Measurements from ENCODE around the gene TRIM46. TPM values are rescaled to one million over a fixed set of nuclear protein-coding genes. Genes with fewer than 3 reads are reported as not detected.

Gene TRIM46
- total and polyA plus RNA-seq, 3 experiments from 2014 or later, result 0.99 to 7.3 (median 6.4) TPM

- Histone ChIP-seq H3K27ac (ENCODE audit: low read depth, low read length) (peak overlapping the region; percentile 93), H3K4me3 (ENCODE audit: low read length) (peak overlapping the region; percentile 99), H3K27me3 (ENCODE audit: insufficient read depth, low read length, poor library complexity, severe bottlenecking) (no peaks in the 10 kb centered on the region), H3K4me1 (ENCODE audit: insufficient read depth, low read length) (peaks cover 23% of the 10 kb centered on the region), H3K36me3 (ENCODE audit: insufficient read depth, low read length) (no peaks in the 10 kb centered on the region), H3K9me3 (ENCODE audit: low read length) (no peaks in the 10 kb centered on the region)
- H3K4me3 Mint-ChIP-seq, result peak overlapping the region; percentile 94 to 100 (median 97)
- peak in 1 of 5 donors; percentile 25 for DNase-seq
- peaks cover 5 to 7% of the 10 kb centered on the region in 2 donors for H3K27me3 Mint-ChIP-seq
- H3K36me3 Mint-ChIP-seq, result peaks cover 0 to 17% (median 1%) of the 10 kb centered on the region in 3 donors
- peaks cover 36 to 47% (median 46%) of the 10 kb centered on the region in 3 donors for H3K4me1 Mint-ChIP-seq
- H3K9me3 Mint-ChIP-seq, result no peaks in the 10 kb centered on the region
- H3K27ac Mint-ChIP-seq, result peak overlapping the region; percentile 94 to 100 (median 99)
- ChIA-PET POLR2A (interaction anchor here (1.4 kb wide), 1 partner anchor 50 kb away, joined by 3 read pairs; no protein-coding TSS in a partner anchor), CTCF (interaction anchor here (0.6 to 1.7 kb wide), 10 partner anchors 10 to 84 kb away, joined by 3 to 11 read pairs (median 4); partner anchors contain the start of genes ADAM15 and KRTCAP2)
Observed at GRCh38 chr1:155134880-155135414, 38.7 kb upstream of the TRIM46 start.

GRCh38 chr1:155135415-155136028 lies 38.1 kb upstream of the TRIM46 start, which contains the start of gene SLC50A1:
TSS of gene SLC50A1 (plus strand) at chr1:155135852. CDS start at chr1:155135912, 60 bp downstream.
- no peaks in the 10 kb centered on the region for H3K27me3 ChIP-seq (ENCODE audit: insufficient read depth, low read length, poor library complexity, severe bottlenecking)
- POLR2A ChIA-PET, result interaction anchor here (0.6 kb wide), 1 partner anchor 158 kb away, joined by 3 read pairs; no protein-coding TSS in a partner anchor
- Mint-ChIP-seq H3K4me3 (peak within 1 kb of the TSS; percentile 94 to 100 (median 97)), H3K36me3 (peaks cover 0 to 21% (median 1%) of the 10 kb centered on the region in 3 donors), H3K27ac (peak within 1 kb of the TSS; percentile 94 to 100 (median 99)), H3K4me1 (peaks cover 39 to 52% (median 52%) of the 10 kb centered on the region in 3 donors), H3K9me3 (no peaks in the 10 kb centered on the region), H3K27me3 (peaks cover 5 to 6% of the 10 kb centered on the region in 2 donors)
- CTCF ChIA-PET, result interaction anchor here (0.6 to 1.7 kb wide), 11 partner anchors 9 to 551 kb away, joined by 3 to 11 read pairs (median 3); partner anchors contain the start of gene KRTCAP2
- no peaks in the 10 kb centered on the region for H3K36me3 ChIP-seq (ENCODE audit: insufficient read depth, low read length)
- H3K9me3 ChIP-seq (ENCODE audit: low read length), result no peaks in the 10 kb centered on the region
- H3K27ac ChIP-seq (ENCODE audit: low read depth, low read length), result peak within 1 kb of the TSS; percentile 93
- peak; percentile 90 to 93 (median 91) for DNase-seq
- H3K4me1 ChIP-seq (ENCODE audit: insufficient read depth, low read length), result peaks cover 23% of the 10 kb centered on the region
- peak within 1 kb of the TSS; percentile 99 for H3K4me3 ChIP-seq (ENCODE audit: low read length)

DNA sequence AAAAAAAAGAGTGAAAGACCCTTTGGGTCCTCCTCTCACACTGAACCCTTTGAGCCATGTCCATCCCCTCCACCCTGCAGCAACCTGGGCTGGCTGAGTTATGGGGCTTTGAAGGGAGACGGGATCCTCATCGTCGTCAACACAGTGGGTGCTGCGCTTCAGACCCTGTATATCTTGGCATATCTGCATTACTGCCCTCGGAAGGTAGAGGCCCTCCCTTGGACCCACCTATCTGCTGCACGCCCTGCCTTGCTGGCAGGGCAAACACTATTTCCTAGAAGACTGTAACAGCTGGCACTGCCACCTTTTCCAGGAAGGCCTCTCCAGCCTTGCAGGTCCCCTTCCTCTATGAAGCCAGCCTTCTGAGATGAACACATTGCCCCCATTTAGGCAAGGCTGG lies 36.9 kb upstream of the TRIM46 start:
- Histone ChIP-seq H3K27ac (ENCODE audit: low read depth, low read length) (peak overlapping the region; percentile 93), H3K4me1 (ENCODE audit: insufficient read depth, low read length) (peaks cover 25% of the 10 kb centered on the region), H3K4me3 (ENCODE audit: low read length) (peak overlapping the region; percentile 44), H3K27me3 (ENCODE audit: insufficient read depth, low read length, poor library complexity, severe bottlenecking) (no peaks in the 10 kb centered on the region), H3K36me3 (ENCODE audit: insufficient read depth, low read length) (no peaks in the 10 kb centered on the region), H3K9me3 (ENCODE audit: low read length) (no peaks in the 10 kb centered on the region)
- CTCF ChIA-PET, result interaction anchor here (0.6 to 1.8 kb wide), 5 partner anchors 36 to 57 kb away, joined by 3 to 6 read pairs (median 3); partner anchors contain the start of gene KRTCAP2
- POLR2A ChIA-PET, result interaction anchor here (0.9 kb wide), 1 partner anchor 36 kb away, joined by 5 read pairs; the partner anchor contains the start of gene KRTCAP2
- Mint-ChIP-seq H3K36me3 (peaks cover 0 to 21% (median 1%) of the 10 kb centered on the region in 3 donors), H3K9me3 (no peaks in the 10 kb centered on the region), H3K4me1 (peaks cover 41 to 54% (median 54%) of the 10 kb centered on the region in 3 donors), H3K4me3 (peak overlapping the region; percentile 94 to 100 (median 97)), H3K27ac (peak overlapping the region; percentile 94 to 100 (median 99)), H3K27me3 (peaks cover 0 to 3% of the 10 kb centered on the region in 2 donors)
- DNase-seq, result peak in 1 of 5 donors; percentile 37

DNA sequence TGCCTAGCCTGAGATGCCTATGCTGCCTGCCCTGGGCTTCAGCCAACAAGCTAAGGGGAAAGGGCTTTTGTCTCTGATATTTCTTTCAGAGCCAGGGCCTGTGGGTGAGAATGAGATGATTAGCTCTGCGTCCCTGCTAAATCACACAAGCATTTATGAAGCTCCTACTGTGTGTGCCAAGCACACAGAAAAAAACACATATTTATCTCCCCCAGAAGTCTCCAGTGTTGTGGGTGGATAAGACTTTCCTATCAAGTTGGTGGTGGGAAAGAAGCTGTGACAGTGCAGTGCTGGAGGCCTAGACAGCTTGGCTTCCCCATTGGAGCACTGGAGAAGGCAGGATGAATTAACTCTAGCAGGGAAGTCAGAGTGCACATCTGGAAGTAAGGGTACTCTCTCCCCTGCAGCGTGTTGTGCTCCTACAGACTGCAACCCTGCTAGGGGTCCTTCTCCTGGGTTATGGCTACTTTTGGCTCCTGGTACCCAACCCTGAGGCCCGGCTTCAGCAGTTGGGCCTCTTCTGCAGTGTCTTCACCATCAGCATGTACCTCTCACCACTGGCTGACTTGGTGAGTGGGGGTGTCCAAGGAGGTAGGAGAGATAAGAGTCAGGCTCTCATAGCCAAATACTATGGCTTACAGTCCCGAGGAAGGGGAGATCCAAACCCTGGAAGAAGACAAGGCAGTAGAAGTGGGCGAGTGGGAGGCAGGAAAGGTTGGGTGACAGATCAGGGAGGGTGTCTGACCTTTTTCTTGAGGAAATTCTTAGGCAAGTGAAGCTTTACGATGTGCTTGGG lies 36.3 kb upstream of the TRIM46 start:
- peak overlapping the region; percentile 44 for H3K4me3 ChIP-seq (ENCODE audit: low read length)
- ChIA-PET CTCF (interaction anchor here (1.4 to 1.8 kb wide), 2 partner anchors 36 to 47 kb away, joined by 4 to 6 read pairs; partner anchors contain the start of gene KRTCAP2), POLR2A (no interaction called here)
- Mint-ChIP-seq H3K4me3 (peak overlapping the region; percentile 94 to 100 (median 98)), H3K27ac (peak overlapping the region; percentile 94 to 100 (median 99)), H3K4me1 (peaks cover 41 to 54% (median 54%) of the 10 kb centered on the region in 3 donors), H3K36me3 (peaks cover 0 to 21% (median 3%) of the 10 kb centered on the region in 3 donors), H3K9me3 (no peaks in the 10 kb centered on the region), H3K27me3 (peaks cover 0 to 5% of the 10 kb centered on the region in 2 donors)
- no peak for DNase-seq
- no peaks in the 10 kb centered on the region for H3K27me3 ChIP-seq (ENCODE audit: insufficient read depth, low read length, poor library complexity, severe bottlenecking)
- peaks cover 25% of the 10 kb centered on the region for H3K4me1 ChIP-seq (ENCODE audit: insufficient read depth, low read length)
- H3K36me3 ChIP-seq (ENCODE audit: insufficient read depth, low read length), result no peaks in the 10 kb centered on the region
- H3K9me3 ChIP-seq (ENCODE audit: low read length), result no peaks in the 10 kb centered on the region
- H3K27ac ChIP-seq (ENCODE audit: low read depth, low read length), result peak overlapping the region; percentile 93

DNA sequence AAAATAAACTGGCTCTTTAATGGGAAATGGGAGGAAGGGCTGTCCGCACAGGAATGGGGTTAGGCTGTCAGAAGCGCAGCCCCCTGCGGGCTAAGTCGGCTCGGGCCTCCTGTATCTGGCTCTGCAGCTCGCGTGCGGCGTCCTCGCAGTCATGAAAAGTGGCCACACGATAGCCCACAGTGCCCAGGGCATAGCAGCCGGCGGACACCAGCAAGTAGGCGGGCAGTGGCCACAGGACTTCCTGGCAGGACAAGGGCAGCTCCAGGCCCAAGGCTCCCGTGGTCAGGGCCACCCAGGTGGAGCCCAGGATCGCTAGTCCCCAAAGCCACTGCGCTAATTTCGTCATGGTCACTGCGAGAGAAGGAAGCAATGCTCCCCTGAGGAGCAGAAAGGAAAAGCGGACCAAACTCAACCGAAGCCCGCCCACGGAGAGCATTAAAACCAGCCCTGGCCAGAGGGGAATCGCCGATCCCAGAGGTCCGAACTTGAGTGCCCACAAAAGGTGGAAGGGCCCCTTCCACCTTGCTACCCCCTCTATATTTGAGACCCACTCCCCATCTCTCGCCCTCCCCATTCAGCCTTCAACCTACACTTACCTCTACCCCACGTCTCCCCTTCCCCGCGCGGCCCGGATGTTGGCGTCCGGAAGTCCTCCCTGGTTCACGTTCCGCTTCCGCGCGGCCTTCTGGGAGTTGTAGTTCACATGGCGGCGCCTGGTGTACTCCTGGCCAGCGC lies 33.6 kb upstream of the TRIM46 start, which contains the start of gene DPM3:
Gene DPM3 (minus strand): TSS at position 637 of the 735 bp plus-strand sequence. CDS start 291 bp downstream, at position 346.
- Mint-ChIP-seq H3K27me3 (peaks cover 6 to 7% of the 10 kb centered on the region in 2 donors), H3K9me3 (no peaks in the 10 kb centered on the region), H3K4me1 (peaks cover 36 to 48% (median 47%) of the 10 kb centered on the region in 3 donors), H3K27ac (peak within 1 kb of the TSS; percentile 82 to 98 (median 94)), H3K36me3 (peaks cover 0 to 20% (median 3%) of the 10 kb centered on the region in 3 donors), H3K4me3 (peak within 1 kb of the TSS; percentile 89 to 100 (median 98))
- ChIA-PET CTCF (interaction anchor here (1.4 to 1.5 kb wide), 4 partner anchors 8 to 55 kb away, joined by 3 to 5 read pairs (median 4); partner anchors contain the start of gene KRTCAP2), POLR2A (no interaction called here)
- Histone ChIP-seq H3K9me3 (ENCODE audit: low read length) (no peaks in the 10 kb centered on the region), H3K36me3 (ENCODE audit: insufficient read depth, low read length) (no peaks in the 10 kb centered on the region), H3K27me3 (ENCODE audit: insufficient read depth, low read length, poor library complexity, severe bottlenecking) (no peaks in the 10 kb centered on the region), H3K4me3 (ENCODE audit: low read length) (peak within 1 kb of the TSS; percentile 90), H3K4me1 (ENCODE audit: insufficient read depth, low read length) (peaks cover 21% of the 10 kb centered on the region), H3K27ac (ENCODE audit: low read depth, low read length) (peak within 1 kb of the TSS; percentile 82)
- peak; percentile 77 to 90 (median 81) for DNase-seq

GRCh38 chr1:155140630-155140953 lies 33.1 kb upstream of the TRIM46 start:
- POLR2A ChIA-PET, result no interaction called here
- H3K4me3 Mint-ChIP-seq, result peak overlapping the region; percentile 89 to 100 (median 98)
- peak overlapping the region; percentile 90 for H3K4me3 ChIP-seq (ENCODE audit: low read length)
- peaks cover 0 to 15% (median 3%) of the 10 kb centered on the region in 3 donors for H3K36me3 Mint-ChIP-seq
- no peaks in the 10 kb centered on the region for H3K9me3 ChIP-seq (ENCODE audit: low read length)
- no peaks in the 10 kb centered on the region for H3K36me3 ChIP-seq (ENCODE audit: insufficient read depth, low read length)
- H3K27ac ChIP-seq (ENCODE audit: low read depth, low read length), result no peak overlapping the region
- no peak for DNase-seq
- CTCF ChIA-PET, result interaction anchor here (1.4 to 1.5 kb wide), 4 partner anchors 9 to 56 kb away, joined by 3 to 5 read pairs (median 4); partner anchors contain the start of gene KRTCAP2
- H3K9me3 Mint-ChIP-seq, result no peaks in the 10 kb centered on the region
- peaks cover 30 to 42% (median 41%) of the 10 kb centered on the region in 3 donors for H3K4me1 Mint-ChIP-seq
- H3K4me1 ChIP-seq (ENCODE audit: insufficient read depth, low read length), result peaks cover 18% of the 10 kb centered on the region
- peak overlapping the region; percentile 82 to 98 (median 94) for H3K27ac Mint-ChIP-seq
- peaks cover 8 to 11% of the 10 kb centered on the region in 2 donors for H3K27me3 Mint-ChIP-seq
- no peaks in the 10 kb centered on the region for H3K27me3 ChIP-seq (ENCODE audit: insufficient read depth, low read length, poor library complexity, severe bottlenecking)

- no peaks in the 10 kb centered on the region for H3K9me3 ChIP-seq (ENCODE audit: low read length)
- Mint-ChIP-seq H3K4me3 (peak overlapping the region in 5 of 7 donors; percentile 16 to 80 (median 44)), H3K9me3 (no peaks in the 10 kb centered on the region), H3K27me3 (peaks cover 9 to 19% of the 10 kb centered on the region in 2 donors), H3K27ac (peak overlapping the region in 2 of 8 donors; percentile 2 to 30), H3K36me3 (peaks cover 0 to 10% (median 3%) of the 10 kb centered on the region in 3 donors), H3K4me1 (peaks cover 26 to 37% (median 35%) of the 10 kb centered on the region in 3 donors)
- ChIA-PET POLR2A (no interaction called here), CTCF (interaction anchor here (2.1 kb wide), 2 partner anchors 31 to 50 kb away, joined by 9 to 16 read pairs; partner anchors contain the start of gene KRTCAP2)
- no peaks in the 10 kb centered on the region for H3K36me3 ChIP-seq (ENCODE audit: insufficient read depth, low read length)
- H3K4me1 ChIP-seq (ENCODE audit: insufficient read depth, low read length), result peaks cover 16% of the 10 kb centered on the region
- no peaks in the 10 kb centered on the region for H3K27me3 ChIP-seq (ENCODE audit: insufficient read depth, low read length, poor library complexity, severe bottlenecking)
- DNase-seq, result no peak
- H3K27ac ChIP-seq (ENCODE audit: low read depth, low read length), result no peak overlapping the region
- no peak overlapping the region for H3K4me3 ChIP-seq (ENCODE audit: low read length)
Observed at GRCh38 chr1:155141749-155142148, 31.9 kb upstream of the TRIM46 start.
